ENCODE measurements around the gene UCK2.

The UCK2 gene

GRCh38 chr1:165799387-165799786 is 28.0 kb upstream of the UCK2 start:
- TF ChIP-seq RAD21 (IDR thresholded peaks at IDR 0.05; ENCODE audit: low read depth): no peak
- TF ChIP-seq EGR1 (IDR thresholded peaks at IDR 0.05): no peak
- no peak for TF ChIP-seq USF1 (IDR thresholded peaks at IDR 0.05)
- no peak for TF ChIP-seq FOXM1 (IDR thresholded peaks at IDR 0.05; ENCODE audit: borderline replicate concordance, low read depth)
- no peak for TF ChIP-seq REST (IDR thresholded peaks at IDR 0.05; ENCODE audit: low read depth)
- TF ChIP-seq ZBTB7A (IDR thresholded peaks at IDR 0.05; ENCODE audit: low read depth): no peak
- no peak for TF ChIP-seq TEAD4 (IDR thresholded peaks at IDR 0.05)
- TF ChIP-seq CREB1 (IDR thresholded peaks at IDR 0.05; ENCODE audit: low read depth): no peak

GRCh38 chr1:165807613-165808012 is 19.8 kb upstream of the UCK2 start:
- no peak for TF ChIP-seq NFIC (IDR thresholded peaks at IDR 0.05)
- TF ChIP-seq RAD21 (IDR thresholded peaks at IDR 0.05; ENCODE audit: low read depth): no peak
- TF ChIP-seq ZBTB7A (IDR thresholded peaks at IDR 0.05; ENCODE audit: low read depth): no peak
- TF ChIP-seq CEBPB (IDR thresholded peaks at IDR 0.05): no peak

GRCh38 chr1:165815725-165816124 is 11.7 kb upstream of the UCK2 start:
- TF ChIP-seq USF1 (IDR thresholded peaks at IDR 0.05): no peak
- TF ChIP-seq MAX (IDR thresholded peaks at IDR 0.05): no peak
- no peak for TF ChIP-seq CEBPB (IDR thresholded peaks at IDR 0.05)
- no peak for TF ChIP-seq TCF12 (IDR thresholded peaks at IDR 0.05; ENCODE audit: low read depth)
- TF ChIP-seq YY1 (IDR thresholded peaks at IDR 0.05; ENCODE audit: low read depth): no peak
- TF ChIP-seq CREB1 (IDR thresholded peaks at IDR 0.05; ENCODE audit: low read depth): no peak
- no peak for TF ChIP-seq TAF1 (IDR thresholded peaks at IDR 0.05; ENCODE audit: low read depth)
- TF ChIP-seq RAD21 (IDR thresholded peaks at IDR 0.05; ENCODE audit: low read depth): no peak
- no peak for TF ChIP-seq ZBTB7A (IDR thresholded peaks at IDR 0.05; ENCODE audit: low read depth)
- no peak for TF ChIP-seq EP300 (IDR thresholded peaks at IDR 0.05; ENCODE audit: borderline replicate concordance)
- no peak for TF ChIP-seq NFIC (IDR thresholded peaks at IDR 0.05)
- no peak for TF ChIP-seq EGR1 (IDR thresholded peaks at IDR 0.05)
- TF ChIP-seq TEAD4 (IDR thresholded peaks at IDR 0.05): no peak
- no peak for TF ChIP-seq FOXM1 (IDR thresholded peaks at IDR 0.05; ENCODE audit: borderline replicate concordance, low read depth)
- TF ChIP-seq REST (IDR thresholded peaks at IDR 0.05; ENCODE audit: low read depth): no peak

- TF ChIP-seq EP300 (IDR thresholded peaks at IDR 0.05; ENCODE audit: borderline replicate concordance) (no peak), ZBTB7A (IDR thresholded peaks at IDR 0.05; ENCODE audit: low read depth) (no peak), REST (IDR thresholded peaks at IDR 0.05; ENCODE audit: low read depth) (no peak), TCF12 (IDR thresholded peaks at IDR 0.05; ENCODE audit: low read depth) (no peak), FOXM1 (IDR thresholded peaks at IDR 0.05; ENCODE audit: borderline replicate concordance, low read depth) (no peak), CREB1 (IDR thresholded peaks at IDR 0.05; ENCODE audit: low read depth) (no peak), USF1 (IDR thresholded peaks at IDR 0.05) (no peak), YY1 (IDR thresholded peaks at IDR 0.05; ENCODE audit: low read depth) (no peak), EGR1 (IDR thresholded peaks at IDR 0.05) (no peak), MAX (IDR thresholded peaks at IDR 0.05) (no peak), RAD21 (IDR thresholded peaks at IDR 0.05; ENCODE audit: low read depth) (no peak), TEAD4 (IDR thresholded peaks at IDR 0.05) (no peak), NFIC (IDR thresholded peaks at IDR 0.05) (no peak), CEBPB (IDR thresholded peaks at IDR 0.05) (no peak), TAF1 (IDR thresholded peaks at IDR 0.05; ENCODE audit: low read depth) (no peak)
Measured at GRCh38 chr1:165816157-165816556, 11.3 kb upstream of the UCK2 start.
